Measurements from ENCODE around the gene CAMTA1.
"Not testable (repeated sequence)": the region's sequence is repeated elsewhere in the genome, so short reads cannot be mapped to it uniquely, and the experiment has no call there.

Gene CAMTA1

GRCh38 chr1:7407980-7408770 lies 622.9 kb downstream of the CAMTA1 start:
- Histone ChIP-seq H3K4me3 (no peak overlapping the region), H3K27ac (no peak overlapping the region)

DNA sequence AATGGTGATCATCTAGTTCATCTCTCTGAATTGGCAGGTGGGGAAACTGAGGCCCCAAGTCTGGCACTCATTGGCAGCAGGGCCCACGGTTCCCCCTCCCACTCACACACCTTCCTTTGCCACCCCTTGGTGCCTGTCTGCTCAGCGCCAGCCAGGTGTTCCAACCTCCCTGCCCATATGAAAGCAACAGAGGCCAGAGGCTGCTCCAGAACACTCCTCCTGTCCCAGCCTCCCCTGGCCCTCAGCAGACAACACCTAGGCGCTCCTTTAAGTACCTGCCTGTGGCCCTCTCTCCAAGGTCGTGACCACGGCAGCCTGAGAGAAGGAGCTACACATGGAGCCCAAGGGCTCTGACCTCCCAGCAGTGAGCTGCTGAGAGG lies 623.5 kb downstream of the CAMTA1 start:
- Histone ChIP-seq H3K4me3 (no peak overlapping the region), H3K27ac (no peak overlapping the region)

DNA sequence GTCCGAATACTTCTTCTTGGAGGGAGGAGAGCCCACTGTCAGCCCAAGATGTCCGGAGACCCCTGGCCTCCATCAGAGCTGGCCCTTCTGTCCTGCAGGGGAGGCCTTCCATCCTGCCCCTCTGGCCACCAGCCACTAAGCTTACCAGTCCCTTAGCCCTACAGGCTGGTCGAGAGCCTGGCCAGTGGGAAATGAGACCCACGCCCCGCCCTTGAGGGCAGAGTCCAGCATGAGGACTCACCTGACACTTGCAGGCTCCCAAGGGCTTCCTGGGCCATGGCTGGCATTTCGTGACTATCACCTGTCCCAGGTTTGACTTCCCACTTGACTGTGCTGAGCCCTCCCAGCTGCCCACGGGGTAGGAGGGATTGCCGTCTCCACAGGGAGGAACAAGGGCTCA lies 624.0 kb downstream of the CAMTA1 start:
- no peak overlapping the region for H3K4me3 ChIP-seq
- no peak overlapping the region for H3K27ac ChIP-seq

- no peak overlapping the region for H3K4me3 ChIP-seq
- no peak overlapping the region for H3K27ac ChIP-seq
Measured at GRCh38 chr1:7410156-7410555, 624.9 kb downstream of the CAMTA1 start.

GRCh38 chr1:7417618-7418017 lies 632.4 kb downstream of the CAMTA1 start:
- not testable (repeated sequence) for H3K27ac ChIP-seq, H3K4me3 ChIP-seq

DNA sequence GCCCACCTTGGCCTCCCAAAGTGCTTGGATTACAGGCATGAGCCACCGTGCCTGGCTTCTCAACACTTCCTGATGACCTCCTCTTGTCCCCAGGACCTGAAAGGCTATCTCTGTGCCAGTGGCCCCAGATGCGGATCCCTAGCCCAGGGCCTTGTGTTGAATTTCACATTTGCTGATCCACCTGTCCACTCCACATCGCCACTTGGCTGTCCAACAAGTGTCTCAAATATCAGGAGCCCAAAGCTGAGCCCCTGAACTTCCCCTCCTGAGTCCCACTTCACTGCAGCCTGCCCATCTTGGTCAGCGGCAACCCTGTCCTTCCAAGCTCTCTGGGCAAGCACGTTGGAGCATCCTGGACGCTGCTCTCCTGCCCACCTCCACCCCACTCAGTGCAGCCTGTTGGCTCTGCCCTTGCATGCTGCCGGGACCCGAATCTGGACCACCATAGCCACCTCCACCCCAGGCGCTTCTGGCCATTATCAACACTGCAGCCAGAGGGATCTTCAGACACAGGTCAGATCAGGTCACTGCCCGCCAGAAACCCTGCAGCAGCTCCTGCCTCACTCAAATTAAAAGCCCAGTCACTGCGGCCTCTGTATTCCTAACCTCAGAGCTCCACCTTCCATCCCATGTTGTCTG lies 633.3 kb downstream of the CAMTA1 start:
- Histone ChIP-seq H3K27ac (no peak overlapping the region), H3K4me3 (no peak overlapping the region)

DNA sequence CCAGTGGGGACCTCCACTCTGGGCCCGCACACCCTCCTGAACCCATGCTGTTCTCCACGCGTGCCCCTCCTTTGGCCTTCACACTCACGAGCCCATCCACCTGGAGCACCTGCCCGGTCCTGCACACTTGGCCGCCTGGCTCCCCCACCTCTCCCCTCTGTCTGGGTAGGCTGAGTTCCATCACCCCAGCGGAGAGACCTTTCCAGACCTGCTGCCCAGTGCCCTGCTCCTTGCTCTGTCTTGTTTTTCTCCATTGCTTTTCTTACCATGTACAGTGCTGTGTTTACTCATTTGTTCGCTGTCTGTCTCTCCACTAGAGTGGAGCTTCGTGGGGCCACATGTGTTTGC lies 634.8 kb downstream of the CAMTA1 start:
- Histone ChIP-seq H3K4me3 (no peak overlapping the region), H3K27ac (no peak overlapping the region)

- Histone ChIP-seq H3K4me3 (no peak overlapping the region), H3K27ac (no peak overlapping the region)
Measured at GRCh38 chr1:7420470-7421100, 635.3 kb downstream of the CAMTA1 start.

DNA sequence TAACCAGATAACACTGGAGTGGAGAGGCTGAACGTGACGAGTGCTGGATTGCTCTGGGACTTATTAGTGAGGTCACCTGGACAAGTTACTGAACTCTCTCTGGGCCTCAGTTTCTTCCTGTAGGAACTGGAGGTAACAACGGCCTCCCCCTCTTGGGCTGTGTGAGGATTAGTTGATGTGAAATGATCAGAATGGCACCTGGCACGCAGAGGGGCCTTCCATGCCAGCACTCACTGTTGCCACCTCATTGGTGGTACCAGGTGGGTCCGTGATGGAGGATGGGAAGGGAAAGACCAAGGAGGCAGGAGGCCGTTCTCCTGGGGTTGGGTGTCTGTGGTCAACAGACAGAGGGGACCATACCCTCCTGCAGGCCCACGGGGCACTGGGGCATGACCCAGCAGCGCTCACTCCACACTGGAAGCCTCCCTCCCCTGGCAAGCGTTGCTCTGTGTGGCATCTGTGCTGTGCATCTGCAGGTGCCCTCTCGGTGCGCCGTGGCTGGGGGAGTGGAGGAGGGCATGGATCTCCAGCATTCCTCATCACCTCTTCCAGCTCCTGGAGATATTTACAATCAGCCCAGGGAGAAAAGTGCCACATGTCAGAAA lies 636.3 kb downstream of the CAMTA1 start:
- Histone ChIP-seq H3K4me3 (no peak overlapping the region), H3K27ac (no peak overlapping the region)

GRCh38 chr1:7422081-7422480 lies 636.8 kb downstream of the CAMTA1 start:
- no peak overlapping the region for H3K4me3 ChIP-seq
- H3K27ac ChIP-seq: no peak overlapping the region

DNA sequence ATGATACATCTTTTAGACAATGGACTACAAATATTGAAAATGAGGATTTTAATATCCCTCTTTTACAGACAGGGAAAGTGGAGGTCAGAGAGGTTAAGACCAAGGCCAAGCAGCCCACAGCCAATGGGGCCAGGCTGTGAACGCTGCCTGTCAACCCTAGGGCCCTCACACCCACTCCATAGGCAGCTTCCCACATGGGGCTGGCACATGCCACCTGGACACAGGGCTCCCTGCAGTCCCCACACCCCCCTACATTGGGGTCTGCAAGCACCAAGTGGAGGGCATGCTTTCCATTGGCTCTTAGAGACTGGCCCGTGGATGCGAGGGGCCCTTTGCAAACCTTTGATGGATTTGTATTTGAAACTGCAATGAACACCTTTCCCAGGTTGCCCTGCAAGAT lies 637.3 kb downstream of the CAMTA1 start:
- no peak overlapping the region for H3K4me3 ChIP-seq

GRCh38 chr1:7422966-7423365 lies 637.7 kb downstream of the CAMTA1 start:
- no peak overlapping the region for H3K27ac ChIP-seq
- no peak overlapping the region for H3K4me3 ChIP-seq

More for the DNA sequence above, 637.3 kb downstream of the CAMTA1 start:
- H3K27ac ChIP-seq: no peak overlapping the region

DNA sequence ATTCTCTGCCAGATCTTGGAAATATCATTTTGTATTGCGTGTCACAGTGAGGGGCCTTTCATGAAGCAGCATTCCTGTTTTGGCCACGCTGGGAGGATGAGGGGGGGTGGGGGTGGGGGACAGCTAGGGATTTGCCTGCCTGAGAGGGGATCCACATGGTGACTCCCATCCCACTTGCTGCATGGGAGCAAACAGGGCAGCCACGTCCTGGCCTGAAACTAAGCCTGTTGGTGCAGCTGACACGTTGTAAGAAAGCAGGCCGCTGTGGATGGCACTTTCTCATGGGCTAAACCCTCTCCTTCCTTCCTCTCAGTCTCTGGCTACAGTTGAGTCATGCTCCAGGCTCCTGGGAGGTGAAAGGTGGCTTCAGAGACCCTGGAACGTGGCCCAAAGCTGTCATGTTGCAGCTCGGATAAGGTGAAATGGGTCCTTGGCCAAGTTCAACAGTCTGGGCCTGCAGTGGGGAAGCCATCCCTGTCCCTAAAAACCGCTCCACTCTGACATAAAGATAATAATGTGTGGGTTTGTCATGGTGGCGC lies 639.2 kb downstream of the CAMTA1 start:
- H3K4me3 ChIP-seq: no peak overlapping the region
- H3K27ac ChIP-seq: no peak overlapping the region

- Histone ChIP-seq H3K4me3 (no peak overlapping the region), H3K27ac (no peak overlapping the region)
Measured at GRCh38 chr1:7425229-7425628, 640.0 kb downstream of the CAMTA1 start.

GRCh38 chr1:7425771-7426170 lies 640.5 kb downstream of the CAMTA1 start:
- Histone ChIP-seq H3K4me3 (no peak overlapping the region), H3K27ac (no peak overlapping the region)

- Histone ChIP-seq H3K27ac (no peak overlapping the region), H3K4me3 (no peak overlapping the region)
Measured at GRCh38 chr1:7426780-7427604, 641.7 kb downstream of the CAMTA1 start.

DNA sequence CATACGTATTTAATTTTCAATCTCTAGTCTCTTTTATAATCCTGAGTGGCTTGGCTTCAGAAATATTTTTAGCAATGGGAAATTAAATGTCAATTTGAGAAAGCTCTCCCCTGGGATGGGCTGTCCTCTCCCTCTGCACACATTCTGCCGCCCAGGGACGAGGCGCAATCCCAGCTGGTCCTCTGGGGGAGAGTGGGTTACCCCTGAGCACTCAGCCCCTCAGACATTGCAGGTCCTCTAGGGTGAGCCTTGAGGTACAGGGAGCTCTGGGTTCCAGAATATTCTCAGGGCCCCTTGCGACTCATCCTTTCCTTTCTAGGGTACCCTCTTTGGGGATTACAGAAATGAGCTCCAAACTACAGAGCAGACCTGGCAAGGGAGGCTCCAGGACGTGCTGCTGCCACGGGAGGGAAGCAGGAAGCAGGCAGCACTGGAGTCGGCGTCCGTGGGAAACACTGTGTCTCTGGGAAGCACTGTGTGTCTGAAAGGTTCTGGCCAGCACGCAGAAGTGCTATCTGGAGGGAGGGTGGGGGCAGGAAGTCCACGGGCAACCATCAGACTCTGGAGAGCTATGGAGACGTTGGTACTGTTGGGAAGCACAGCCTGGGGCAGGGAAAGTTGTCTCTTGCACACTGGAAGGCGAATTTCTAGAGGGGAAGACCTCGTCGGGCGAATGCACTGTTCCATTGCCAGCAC lies 642.5 kb downstream of the CAMTA1 start:
- Histone ChIP-seq H3K4me3 (no peak overlapping the region), H3K27ac (no peak overlapping the region)

- Histone ChIP-seq H3K4me3 (no peak overlapping the region), H3K27ac (no peak overlapping the region)
Measured at GRCh38 chr1:7429290-7429689, 644.0 kb downstream of the CAMTA1 start.

GRCh38 chr1:7430047-7430608 lies 644.9 kb downstream of the CAMTA1 start:
- H3K27ac ChIP-seq: no peak overlapping the region
- H3K4me3 ChIP-seq: no peak overlapping the region
